ENCODE data around the gene SYNE2. TPM values are rescaled to one million over a fixed set of nuclear protein-coding genes. Genes with fewer than 3 reads are reported as not detected.

The SYNE2 gene
- total RNA-seq, 2 donors from 2014 or later: 86.7 to 97.4 TPM

- H3K9me3 Mint-ChIP-seq: no peaks in the 10 kb centered on the region
- no peak for ATAC-seq
- peaks cover 13 to 30% of the 10 kb centered on the region in 2 donors for H3K4me1 Mint-ChIP-seq (ENCODE audit: low read depth in 2 of 2)
- H3K27ac Mint-ChIP-seq: peak overlapping the region; percentile 20 to 83
- H3K4me3 Mint-ChIP-seq: no peak overlapping the region
- no peak for DNase-seq (ENCODE audit: low spot score)
- peaks cover 9% of the 10 kb centered on the region for H3K36me3 Mint-ChIP-seq
- no peaks in the 10 kb centered on the region for H3K27me3 Mint-ChIP-seq
Observed at GRCh38 chr14:64193821-64194220, 341.0 kb downstream of the SYNE2 start.

GRCh38 chr14:64194404-64194803, 341.6 kb downstream of the SYNE2 start:
- Mint-ChIP-seq H3K4me1 (ENCODE audit: low read depth in 2 of 2) (peaks cover 18 to 34% of the 10 kb centered on the region in 2 donors), H3K27me3 (no peaks in the 10 kb centered on the region), H3K27ac (peak overlapping the region; percentile 20 to 83), H3K9me3 (no peaks in the 10 kb centered on the region), H3K36me3 (peaks cover 9% of the 10 kb centered on the region), H3K4me3 (no peak overlapping the region)
- no peak for DNase-seq (ENCODE audit: low spot score)
- no peak for ATAC-seq

GRCh38 chr14:64195199-64195598, 342.4 kb downstream of the SYNE2 start:
- DNase-seq (ENCODE audit: low spot score): no peak
- H3K4me3 Mint-ChIP-seq: no peak overlapping the region
- H3K27me3 Mint-ChIP-seq: no peaks in the 10 kb centered on the region
- H3K27ac Mint-ChIP-seq: peak overlapping the region in 1 of 2 donors; percentile 83
- no peak for ATAC-seq
- no peaks in the 10 kb centered on the region for H3K9me3 Mint-ChIP-seq
- H3K36me3 Mint-ChIP-seq: peaks cover 9% of the 10 kb centered on the region
- peaks cover 18 to 34% of the 10 kb centered on the region in 2 donors for H3K4me1 Mint-ChIP-seq (ENCODE audit: low read depth in 2 of 2)

GRCh38 chr14:64196056-64196455, 343.3 kb downstream of the SYNE2 start:
- ATAC-seq (no peak), DNase-seq (ENCODE audit: low spot score) (no peak)
- H3K4me3 Mint-ChIP-seq: no peak overlapping the region
- no peaks in the 10 kb centered on the region for H3K27me3 Mint-ChIP-seq
- H3K4me1 Mint-ChIP-seq (ENCODE audit: low read depth in 2 of 2): peaks cover 20 to 38% of the 10 kb centered on the region in 2 donors
- no peaks in the 10 kb centered on the region for H3K9me3 Mint-ChIP-seq
- H3K36me3 Mint-ChIP-seq: peaks cover 3% of the 10 kb centered on the region
- peak overlapping the region in 1 of 2 donors; percentile 83 for H3K27ac Mint-ChIP-seq

- ATAC-seq (no peak), DNase-seq (ENCODE audit: low spot score) (no peak)
- no peaks in the 10 kb centered on the region for H3K27me3 Mint-ChIP-seq
- H3K27ac Mint-ChIP-seq: peak overlapping the region in 1 of 2 donors; percentile 83
- H3K9me3 Mint-ChIP-seq: no peaks in the 10 kb centered on the region
- H3K36me3 Mint-ChIP-seq: no peaks in the 10 kb centered on the region
- peak overlapping the region; percentile 54 for H3K4me3 Mint-ChIP-seq
- peaks cover 23 to 38% of the 10 kb centered on the region in 2 donors for H3K4me1 Mint-ChIP-seq (ENCODE audit: low read depth in 2 of 2)
Observed at GRCh38 chr14:64196814-64197411, 344.1 kb downstream of the SYNE2 start.

GRCh38 chr14:64197996-64198395, 345.2 kb downstream of the SYNE2 start:
- Mint-ChIP-seq H3K36me3 (no peaks in the 10 kb centered on the region), H3K4me3 (no peak overlapping the region), H3K9me3 (no peaks in the 10 kb centered on the region), H3K27ac (no peak overlapping the region), H3K4me1 (ENCODE audit: low read depth in 2 of 2) (peaks cover 23 to 38% of the 10 kb centered on the region in 2 donors), H3K27me3 (no peaks in the 10 kb centered on the region)
- DNase-seq (ENCODE audit: low spot score) (no peak), ATAC-seq (no peak)

- no peak for ATAC-seq
- Mint-ChIP-seq H3K9me3 (no peaks in the 10 kb centered on the region), H3K27ac (no peak overlapping the region), H3K4me3 (no peak overlapping the region), H3K36me3 (no peaks in the 10 kb centered on the region), H3K27me3 (no peaks in the 10 kb centered on the region), H3K4me1 (ENCODE audit: low read depth in 2 of 2) (peaks cover 23 to 38% of the 10 kb centered on the region in 2 donors)
- DNase-seq (ENCODE audit: low spot score): no peak
Observed at GRCh38 chr14:64198486-64198885, 345.7 kb downstream of the SYNE2 start.

- Mint-ChIP-seq H3K4me3 (no peak overlapping the region), H3K36me3 (no peaks in the 10 kb centered on the region), H3K4me1 (ENCODE audit: low read depth in 2 of 2) (peaks cover 23 to 29% of the 10 kb centered on the region in 2 donors), H3K9me3 (no peaks in the 10 kb centered on the region), H3K27me3 (no peaks in the 10 kb centered on the region), H3K27ac (no peak overlapping the region)
- no peak for DNase-seq (ENCODE audit: low spot score)
- no peak for ATAC-seq
Observed at GRCh38 chr14:64200170-64200569, 347.4 kb downstream of the SYNE2 start.

- H3K27ac Mint-ChIP-seq: no peak overlapping the region
- H3K9me3 Mint-ChIP-seq: no peaks in the 10 kb centered on the region
- H3K4me1 Mint-ChIP-seq (ENCODE audit: low read depth in 2 of 2): peaks cover 25 to 29% of the 10 kb centered on the region in 2 donors
- DNase-seq (ENCODE audit: low spot score) (no peak), ATAC-seq (no peak)
- H3K36me3 Mint-ChIP-seq: no peaks in the 10 kb centered on the region
- no peak overlapping the region for H3K4me3 Mint-ChIP-seq
- H3K27me3 Mint-ChIP-seq: no peaks in the 10 kb centered on the region
Observed at GRCh38 chr14:64201296-64201695, 348.5 kb downstream of the SYNE2 start.

- ATAC-seq (no peak), DNase-seq (ENCODE audit: low spot score) (no peak)
- Mint-ChIP-seq H3K36me3 (no peaks in the 10 kb centered on the region), H3K4me1 (ENCODE audit: low read depth in 2 of 2) (peaks cover 18 to 21% of the 10 kb centered on the region in 2 donors), H3K4me3 (no peak overlapping the region), H3K9me3 (no peaks in the 10 kb centered on the region), H3K27me3 (no peaks in the 10 kb centered on the region), H3K27ac (no peak overlapping the region)
Observed at GRCh38 chr14:64201921-64202545, 349.2 kb downstream of the SYNE2 start.

- Mint-ChIP-seq H3K27me3 (no peaks in the 10 kb centered on the region), H3K9me3 (no peaks in the 10 kb centered on the region), H3K27ac (no peak overlapping the region), H3K4me1 (ENCODE audit: low read depth in 2 of 2) (peaks cover 16% of the 10 kb centered on the region in 2 donors), H3K4me3 (no peak overlapping the region), H3K36me3 (no peaks in the 10 kb centered on the region)
- no peak for DNase-seq (ENCODE audit: low spot score)
- ATAC-seq: no peak
Observed at GRCh38 chr14:64202716-64203115, 349.9 kb downstream of the SYNE2 start.

- H3K9me3 Mint-ChIP-seq: no peaks in the 10 kb centered on the region
- DNase-seq (ENCODE audit: low spot score) (no peak), ATAC-seq (no peak)
- no peaks in the 10 kb centered on the region for H3K27me3 Mint-ChIP-seq
- no peak overlapping the region for H3K4me3 Mint-ChIP-seq
- H3K27ac Mint-ChIP-seq: no peak overlapping the region
- no peaks in the 10 kb centered on the region for H3K36me3 Mint-ChIP-seq
- peaks cover 16% of the 10 kb centered on the region in 2 donors for H3K4me1 Mint-ChIP-seq (ENCODE audit: low read depth in 2 of 2)
Observed at GRCh38 chr14:64203366-64204006, 350.7 kb downstream of the SYNE2 start.

GRCh38 chr14:64208261-64208660, 355.5 kb downstream of the SYNE2 start:
- Mint-ChIP-seq H3K4me3 (no peak overlapping the region), H3K4me1 (ENCODE audit: low read depth in 2 of 2) (peaks cover 5 to 6% of the 10 kb centered on the region in 2 donors), H3K36me3 (peaks cover 7% of the 10 kb centered on the region), H3K9me3 (no peaks in the 10 kb centered on the region), H3K27ac (no peak overlapping the region), H3K27me3 (no peaks in the 10 kb centered on the region)
- DNase-seq (ENCODE audit: low spot score) (no peak), ATAC-seq (no peak)

GRCh38 chr14:64208981-64209380, 356.2 kb downstream of the SYNE2 start:
- ATAC-seq (no peak), DNase-seq (ENCODE audit: low spot score) (no peak)
- H3K27me3 Mint-ChIP-seq: no peaks in the 10 kb centered on the region
- peaks cover 7% of the 10 kb centered on the region for H3K36me3 Mint-ChIP-seq
- H3K9me3 Mint-ChIP-seq: no peaks in the 10 kb centered on the region
- no peak overlapping the region for H3K27ac Mint-ChIP-seq
- no peak overlapping the region for H3K4me3 Mint-ChIP-seq
- H3K4me1 Mint-ChIP-seq (ENCODE audit: low read depth in 2 of 2): peaks cover 5 to 6% of the 10 kb centered on the region in 2 donors

Measured in natural killer cell treated with Interleukin-12 subunit alpha and Interleukin-12 subunit beta and Interleukin-15 and Interleukin-18, amount 100 ng/mL, for 72 hours (primary cell).